Measurements from ENCODE around the gene CCNF. TPM values are rescaled to one million over a fixed set of nuclear protein-coding genes. Genes with fewer than 3 reads are reported as not detected.

Gene CCNF
- total RNA-seq, 1 experiment from 2014 or later, result 35.8 TPM

GRCh38 chr16:2470603-2471015, 41.4 kb downstream of the CCNF start:
- no peaks in the 10 kb centered on the region; the same call in 1 of the 2 replicates for H3K36me3 ChIP-seq (ENCODE audit: control insufficient read depth, insufficient read depth, low read length)
- in situ Hi-C loops (cut with HindIII; ENCODE audit: low pct_unique_long_range_greater_than_20kb, low sequenced_read_pairs) (no loop called here), intact Hi-C loops (cut with micrococcal nuclease; ENCODE audit: unreplicated experiment) (no loop called here)
- no peak for TF ChIP-seq TCF7L2 (IDR thresholded peaks at IDR 0.05; ENCODE audit: low read depth, low read length)
- no peak for TF ChIP-seq CTCF (IDR thresholded peaks at IDR 0.05)
- no peak for TF ChIP-seq SIN3A (IDR thresholded peaks at IDR 0.05; ENCODE audit: borderline replicate concordance, insufficient read depth, low read depth, low read length)
- TF ChIP-seq, protein P1, sequence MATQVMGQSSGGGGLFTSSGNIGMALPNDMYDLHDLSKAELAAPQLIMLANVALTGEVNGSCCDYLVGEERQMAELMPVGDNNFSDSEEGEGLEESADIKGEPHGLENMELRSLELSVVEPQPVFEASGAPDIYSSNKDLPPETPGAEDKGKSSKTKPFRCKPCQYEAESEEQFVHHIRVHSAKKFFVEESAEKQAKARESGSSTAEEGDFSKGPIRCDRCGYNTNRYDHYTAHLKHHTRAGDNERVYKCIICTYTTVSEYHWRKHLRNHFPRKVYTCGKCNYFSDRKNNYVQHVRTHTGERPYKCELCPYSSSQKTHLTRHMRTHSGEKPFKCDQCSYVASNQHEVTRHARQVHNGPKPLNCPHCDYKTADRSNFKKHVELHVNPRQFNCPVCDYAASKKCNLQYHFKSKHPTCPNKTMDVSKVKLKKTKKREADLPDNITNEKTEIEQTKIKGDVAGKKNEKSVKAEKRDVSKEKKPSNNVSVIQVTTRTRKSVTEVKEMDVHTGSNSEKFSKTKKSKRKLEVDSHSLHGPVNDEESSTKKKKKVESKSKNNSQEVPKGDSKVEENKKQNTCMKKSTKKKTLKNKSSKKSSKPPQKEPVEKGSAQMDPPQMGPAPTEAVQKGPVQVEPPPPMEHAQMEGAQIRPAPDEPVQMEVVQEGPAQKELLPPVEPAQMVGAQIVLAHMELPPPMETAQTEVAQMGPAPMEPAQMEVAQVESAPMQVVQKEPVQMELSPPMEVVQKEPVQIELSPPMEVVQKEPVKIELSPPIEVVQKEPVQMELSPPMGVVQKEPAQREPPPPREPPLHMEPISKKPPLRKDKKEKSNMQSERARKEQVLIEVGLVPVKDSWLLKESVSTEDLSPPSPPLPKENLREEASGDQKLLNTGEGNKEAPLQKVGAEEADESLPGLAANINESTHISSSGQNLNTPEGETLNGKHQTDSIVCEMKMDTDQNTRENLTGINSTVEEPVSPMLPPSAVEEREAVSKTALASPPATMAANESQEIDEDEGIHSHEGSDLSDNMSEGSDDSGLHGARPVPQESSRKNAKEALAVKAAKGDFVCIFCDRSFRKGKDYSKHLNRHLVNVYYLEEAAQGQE (IDR thresholded peaks at IDR 0.05; ENCODE audit: insufficient read depth in 1 of 2, low read depth in 2 of 2, low read length in 1 of 2), result no peak
- no peak; the same call in none of the 2 replicates for TF ChIP-seq POLR2AphosphoS5 (IDR thresholded peaks at IDR 0.05; ENCODE audit: low read depth, low read length)
- BruUV-seq (replicated peaks), result no TSS peak
- H3K9me3 ChIP-seq (ENCODE audit: control insufficient read depth, insufficient read depth, low read depth, low read length), result no peaks in the 10 kb centered on the region
- DNase-seq (ENCODE audit: low read depth, low spot score) (no peak), ATAC-seq (no peak)
- H3K27ac ChIP-seq (ENCODE audit: low read length), result peak overlapping the region; percentile 95
- ChIA-PET POLR2A (interaction anchor here (0.6 kb wide), 1 partner anchor 329 kb away, joined by 4 read pairs; no protein-coding TSS in a partner anchor), CTCF (interaction anchor here (1.5 kb wide), 1 partner anchor 30 kb away, joined by 6 read pairs; no protein-coding TSS in a partner anchor)
- no peak overlapping the region; a peak in 1 of 4 replicates for H3K4me3 ChIP-seq (ENCODE audit: low read depth in 2 of 2, low read length in 2 of 2)
- H3K27me3 ChIP-seq (ENCODE audit: control insufficient read depth, insufficient read depth, low read length), result no peaks in the 10 kb centered on the region
- peaks cover 45% of the 10 kb centered on the region for H3K4me1 ChIP-seq (ENCODE audit: control insufficient read depth, insufficient read depth, low read length)

DNA sequence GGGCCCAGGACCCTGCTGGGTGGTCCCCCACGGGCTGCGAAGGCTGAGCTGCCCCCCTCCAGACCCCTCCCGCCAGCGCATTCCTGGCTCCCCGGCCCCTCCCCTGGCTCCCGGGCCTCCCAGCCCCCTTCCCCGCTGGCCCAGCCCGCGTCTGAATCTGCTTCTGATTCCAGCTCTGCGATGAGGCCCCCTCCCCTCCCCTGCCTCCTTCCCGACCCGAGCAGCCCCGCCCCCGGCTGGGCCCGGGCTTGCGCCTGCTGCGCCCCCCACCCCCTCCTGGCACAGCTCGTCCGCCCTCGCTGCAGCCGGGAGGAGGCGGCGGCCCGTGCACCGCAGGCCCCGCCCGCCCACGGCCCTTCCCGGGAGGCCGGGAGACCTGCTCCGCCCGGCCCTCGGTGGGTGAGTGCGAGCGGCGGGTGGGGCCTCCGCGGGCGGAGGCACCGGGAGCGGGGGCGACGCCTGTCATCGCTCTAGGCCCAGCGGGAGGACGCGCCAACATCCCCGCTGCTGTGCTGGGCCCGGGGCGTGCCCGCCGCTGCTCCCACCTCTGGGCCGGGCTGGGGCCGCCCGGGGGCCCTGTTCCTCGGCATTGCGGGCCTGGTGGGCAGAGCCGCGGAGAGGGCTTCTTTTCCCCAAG, 41.9 kb downstream of the CCNF start, which contains the start of gene NTN3:
NTN3 (plus strand) TSS at position 282 of the 637 bp plus-strand sequence. CDS start 405 bp downstream, outside the sequence.
- ChIA-PET CTCF (interaction anchor here (1.5 kb wide), 1 partner anchor 30 kb away, joined by 6 read pairs; no protein-coding TSS in a partner anchor), POLR2A (interaction anchor here (0.6 kb wide), 1 partner anchor 330 kb away, joined by 4 read pairs; no protein-coding TSS in a partner anchor)
- in situ Hi-C loops (cut with HindIII; ENCODE audit: low pct_unique_long_range_greater_than_20kb, low sequenced_read_pairs), result no loop called here
- H3K4me3 ChIP-seq (ENCODE audit: low read depth in 2 of 2, low read length in 2 of 2), result peak within 1 kb of the TSS; percentile 12 to 24
- intact Hi-C loops (cut with micrococcal nuclease; ENCODE audit: unreplicated experiment), result no loop called here
- no peaks in the 10 kb centered on the region for H3K9me3 ChIP-seq (ENCODE audit: control insufficient read depth, insufficient read depth, low read depth, low read length)
- peaks cover 50% of the 10 kb centered on the region for H3K4me1 ChIP-seq (ENCODE audit: control insufficient read depth, insufficient read depth, low read length)
- DNase-seq (ENCODE audit: low read depth, low spot score) (no peak), ATAC-seq (peak; percentile 1; the same call in 1 of the 2 replicates)
- H3K36me3 ChIP-seq (ENCODE audit: control insufficient read depth, insufficient read depth, low read length), result no peaks in the 10 kb centered on the region; the same call in 1 of the 2 replicates
- no TSS peak for BruUV-seq (replicated peaks)
- no peaks in the 10 kb centered on the region for H3K27me3 ChIP-seq (ENCODE audit: control insufficient read depth, insufficient read depth, low read length)
- H3K27ac ChIP-seq (ENCODE audit: low read length), result peak within 1 kb of the TSS; percentile 95
- TF ChIP-seq CTCF (IDR thresholded peaks at IDR 0.05) (no peak), POLR2AphosphoS5 (IDR thresholded peaks at IDR 0.05; ENCODE audit: low read depth, low read length) (0 out of 2 replicates have a peak, but pooled peaks have one; percentile 14)

Measured in Panc1 (cell line).